GM21619 (cell line): ENCODE measurements around the gene CLUH.

Source experiments
- ATAC-seq: cut with Tn5 transposase; IDR thresholded peaks from one replicate; pipeline ENCODE4 v1.9.1; 2021; ENCODE audit not compliant: unreplicated experiment

Gene CLUH

GRCh38 chr17:2711608-2712299, at the start of gene CLUH:
Gene CLUH (minus strand): TSS chr17:2711764. CDS start chr17:2711661, 103 bp downstream.
- peak; percentile 64 for ATAC-seq

GRCh38 chr17:2758870-2759269, 47.3 kb upstream of the CLUH start:
- ATAC-seq, result no peak

- no peak for ATAC-seq
Measured at GRCh38 chr17:2755891-2756724, 44.5 kb upstream of the CLUH start.

- ATAC-seq, result no peak
Measured at GRCh38 chr17:2751491-2751890, 39.9 kb upstream of the CLUH start.

GRCh38 chr17:2750721-2751120, 39.2 kb upstream of the CLUH start:
- ATAC-seq, result no peak

GRCh38 chr17:2749784-2750181, 38.2 kb upstream of the CLUH start:
- ATAC-seq, result no peak

GRCh38 chr17:2749058-2749783, 37.7 kb upstream of the CLUH start, which contains the start of gene CCDC92B:
Gene CCDC92B (minus strand): TSS chr17:2749652. CDS start chr17:2735145, 14,507 bp downstream.
- ATAC-seq, result no peak

- ATAC-seq, result no peak
Measured at GRCh38 chr17:2745317-2746037, 33.9 kb upstream of the CLUH start.

- no peak for ATAC-seq
Measured at GRCh38 chr17:2737693-2738092, 26.1 kb upstream of the CLUH start.

- no peak for ATAC-seq
Measured at GRCh38 chr17:2736956-2737355, 25.4 kb upstream of the CLUH start.

- ATAC-seq, result no peak
Measured at GRCh38 chr17:2735896-2736295, 24.3 kb upstream of the CLUH start.

- ATAC-seq, result no peak
Measured at GRCh38 chr17:2734939-2735338, 23.4 kb upstream of the CLUH start.

GRCh38 chr17:2731807-2732206, 20.2 kb upstream of the CLUH start:
- ATAC-seq, result no peak

- no peak for ATAC-seq
Measured at GRCh38 chr17:2730764-2731353, 19.3 kb upstream of the CLUH start.

GRCh38 chr17:2724784-2725164, 13.2 kb upstream of the CLUH start:
- no peak for ATAC-seq

GRCh38 chr17:2723997-2724783, 12.6 kb upstream of the CLUH start:
- no peak for ATAC-seq

GRCh38 chr17:2723505-2723996, 12.0 kb upstream of the CLUH start:
- ATAC-seq, result no peak

GRCh38 chr17:2722611-2723010, 11.0 kb upstream of the CLUH start:
- no peak for ATAC-seq

GRCh38 chr17:2721603-2722002, 10.0 kb upstream of the CLUH start:
- ATAC-seq, result no peak

- ATAC-seq, result no peak
Measured at GRCh38 chr17:2719861-2720260, 8.3 kb upstream of the CLUH start.
